ENCODE results near the gene NUF2. TPM values are rescaled to one million over a fixed set of nuclear protein-coding genes. Genes with fewer than 3 reads are reported as not detected.

The NUF2 gene
- total RNA-seq, 3 donors from 2014 or later = 1.0 to 8.0 (median 2.3) TPM

DNA sequence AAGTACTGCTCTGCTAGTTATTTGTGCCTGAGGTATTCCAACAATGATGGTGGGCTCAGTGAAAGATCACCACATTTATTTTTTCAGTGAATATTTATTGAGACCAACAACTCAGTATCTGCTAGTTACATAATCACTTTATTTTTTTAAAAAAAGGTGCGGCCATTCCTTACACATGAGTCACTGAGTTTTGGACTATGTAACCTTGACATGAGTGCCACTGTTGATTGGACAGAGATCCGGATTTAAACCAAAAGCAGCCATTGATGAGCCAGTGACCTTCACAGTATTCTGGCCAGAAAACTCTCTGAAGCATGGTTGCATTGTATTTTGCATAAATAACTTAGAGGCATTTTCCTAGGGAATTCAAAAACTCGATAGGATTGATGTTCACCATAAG lies 79.5 kb downstream of the NUF2 start:
- TF ChIP-seq, protein P1, sequence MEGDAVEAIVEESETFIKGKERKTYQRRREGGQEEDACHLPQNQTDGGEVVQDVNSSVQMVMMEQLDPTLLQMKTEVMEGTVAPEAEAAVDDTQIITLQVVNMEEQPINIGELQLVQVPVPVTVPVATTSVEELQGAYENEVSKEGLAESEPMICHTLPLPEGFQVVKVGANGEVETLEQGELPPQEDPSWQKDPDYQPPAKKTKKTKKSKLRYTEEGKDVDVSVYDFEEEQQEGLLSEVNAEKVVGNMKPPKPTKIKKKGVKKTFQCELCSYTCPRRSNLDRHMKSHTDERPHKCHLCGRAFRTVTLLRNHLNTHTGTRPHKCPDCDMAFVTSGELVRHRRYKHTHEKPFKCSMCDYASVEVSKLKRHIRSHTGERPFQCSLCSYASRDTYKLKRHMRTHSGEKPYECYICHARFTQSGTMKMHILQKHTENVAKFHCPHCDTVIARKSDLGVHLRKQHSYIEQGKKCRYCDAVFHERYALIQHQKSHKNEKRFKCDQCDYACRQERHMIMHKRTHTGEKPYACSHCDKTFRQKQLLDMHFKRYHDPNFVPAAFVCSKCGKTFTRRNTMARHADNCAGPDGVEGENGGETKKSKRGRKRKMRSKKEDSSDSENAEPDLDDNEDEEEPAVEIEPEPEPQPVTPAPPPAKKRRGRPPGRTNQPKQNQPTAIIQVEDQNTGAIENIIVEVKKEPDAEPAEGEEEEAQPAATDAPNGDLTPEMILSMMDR (IDR thresholded peaks at IDR 0.05) = no peak
- Histone ChIP-seq H3K4me3 (no peak overlapping the region), H3K36me3 (ENCODE audit: low read depth) (no peaks in the 10 kb centered on the region), H3K4me1 (ENCODE audit: low read depth) (no peaks in the 10 kb centered on the region), H3K9me3 (no peaks in the 10 kb centered on the region)
- ATAC-seq = no peak
- no peak for DNase-seq
- intact Hi-C loops (cut with DNase I, micrococcal nuclease) = no loop called here

Other genes starting within 250 kb of the NUF2 start
- 100 to 1,000 TPM in 1 of 3 donors, 10 to 100 TPM in 2; 22.0 to 156 (median 23.4) TPM for gene RGS5, start 119.0 kb upstream of the NUF2 start, total RNA-seq

Measured in mucosa of descending colon (tissue), 3 donors.